OCI-LY3 (cell line): ENCODE measurements around the gene SLC39A3.

Experiments used
- CTCF ChIP-seq: fragments of 200-600, 300-600 bp; sonication (generic); IDR thresholded peaks from 2 replicates; pipeline ENCODE4 v1.5.1; 2014; ENCODE audit warnings: antibody characterized with exemption, low read length, low read depth
- EZH2phosphoT487 ChIP-seq: fragments of 200-600 bp; shearing (Covaris generic); IDR thresholded peaks from 2 replicates; pipeline ENCODE4 v1.6.1; 2018; ENCODE audit warnings: antibody characterized with exemption, mixed run types, low read depth

- TF ChIP-seq CTCF (no peak), EZH2phosphoT487 (no peak)
These were observed 28.5 kb downstream of the SLC39A3 start for GRCh38 chr19:2711172-2711874.
